GM21423 (cell line): Measurements from ENCODE around the gene MS4A18.
A peak's percentile ranks its signal among the peaks of the same experiment; 100 is the strongest.

Source experiments
- ATAC-seq: cut with Tn5 transposase; IDR thresholded peaks from one replicate; pipeline ENCODE4 v1.9.1; 2021; ENCODE audit warnings: mild to moderate bottlenecking, moderate library complexity; ENCODE audit not compliant: unreplicated experiment

Gene MS4A18

DNA sequence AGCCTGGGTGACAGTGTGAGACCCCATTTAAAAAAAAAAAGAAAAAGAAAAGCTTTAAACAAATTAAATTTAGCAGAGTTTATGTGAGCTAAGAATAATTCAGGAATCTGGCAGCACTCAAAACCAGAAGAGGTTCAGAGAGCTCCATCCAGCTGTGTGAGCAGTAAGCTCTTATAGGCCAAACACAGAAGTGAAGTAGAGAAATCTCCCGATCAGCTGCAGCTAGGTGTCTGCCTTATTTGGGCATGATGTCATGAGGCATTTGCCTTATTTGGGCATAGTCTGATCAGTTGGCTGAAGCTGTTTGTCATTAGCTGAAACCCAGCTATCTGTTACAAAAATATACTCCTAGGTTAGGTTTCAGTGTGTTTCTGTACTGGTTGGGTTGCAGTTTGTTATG lies 40.4 kb downstream of the MS4A18 start:
- ATAC-seq: peak; percentile 35

GRCh38 chr11:60765355-60765754 lies 40.8 kb downstream of the MS4A18 start:
- no peak for ATAC-seq

GRCh38 chr11:60766547-60766946 lies 42.0 kb downstream of the MS4A18 start:
- no peak for ATAC-seq

- no peak for ATAC-seq
Measured at GRCh38 chr11:60767388-60767811, 42.9 kb downstream of the MS4A18 start.

DNA sequence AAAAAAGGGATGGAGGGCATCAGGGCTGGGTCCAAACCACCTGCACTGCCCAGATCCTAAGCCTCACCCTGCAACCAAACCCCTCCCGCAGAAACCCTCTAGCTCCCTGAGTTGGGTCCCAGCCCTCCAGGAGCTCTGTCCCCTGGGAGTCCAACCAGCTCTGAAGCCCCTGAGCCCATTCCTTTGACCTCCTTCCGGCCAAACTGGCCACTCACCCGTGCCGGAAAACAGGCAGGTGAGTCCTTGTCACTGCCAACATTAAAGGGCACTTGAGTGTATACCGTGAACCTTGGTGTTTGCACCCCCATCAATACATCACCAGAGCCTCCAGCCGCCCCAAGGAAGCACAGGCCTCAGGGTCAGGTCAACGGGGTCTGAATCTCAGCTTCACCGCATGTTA lies 43.7 kb downstream of the MS4A18 start:
- no peak for ATAC-seq

DNA sequence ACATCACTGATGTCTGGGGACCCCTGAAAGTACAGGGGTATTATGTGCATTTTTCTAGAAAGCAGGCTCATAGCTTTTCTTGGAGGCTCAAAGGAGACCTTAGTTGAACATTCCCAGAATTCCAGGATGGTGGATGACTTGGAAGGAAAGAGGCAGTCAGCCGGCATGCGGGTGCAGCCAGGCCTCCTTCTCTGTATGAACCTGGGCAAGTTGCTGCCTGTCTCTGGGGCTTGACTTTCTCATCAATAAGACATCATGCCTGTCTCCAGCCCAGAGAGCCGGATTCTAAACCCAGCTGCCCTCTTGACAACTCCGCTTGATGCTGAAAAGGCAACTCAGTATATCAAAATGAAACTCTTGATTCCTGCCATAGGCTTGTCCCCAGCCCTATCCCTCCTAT lies 44.8 kb downstream of the MS4A18 start:
- ATAC-seq: no peak

DNA sequence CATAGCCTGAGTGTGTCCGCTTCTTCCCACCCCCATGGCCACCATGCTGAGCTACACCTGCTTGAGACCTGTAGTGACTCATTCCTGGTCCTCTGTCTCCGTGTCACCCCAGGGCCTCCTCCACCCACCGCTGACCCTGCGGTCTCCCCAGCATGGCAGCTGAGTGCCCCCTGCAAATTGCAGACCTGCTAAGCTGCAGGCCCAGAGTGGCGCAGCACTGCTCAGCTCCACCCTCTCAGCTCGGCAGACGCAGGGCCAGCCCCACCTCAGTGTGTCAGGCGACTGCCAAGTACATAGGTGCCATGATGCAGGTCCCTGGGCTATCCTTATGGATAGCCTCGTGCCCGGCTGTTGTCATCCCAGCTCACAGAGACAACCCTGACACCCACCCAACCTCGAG lies 45.3 kb downstream of the MS4A18 start:
- ATAC-seq: no peak

DNA sequence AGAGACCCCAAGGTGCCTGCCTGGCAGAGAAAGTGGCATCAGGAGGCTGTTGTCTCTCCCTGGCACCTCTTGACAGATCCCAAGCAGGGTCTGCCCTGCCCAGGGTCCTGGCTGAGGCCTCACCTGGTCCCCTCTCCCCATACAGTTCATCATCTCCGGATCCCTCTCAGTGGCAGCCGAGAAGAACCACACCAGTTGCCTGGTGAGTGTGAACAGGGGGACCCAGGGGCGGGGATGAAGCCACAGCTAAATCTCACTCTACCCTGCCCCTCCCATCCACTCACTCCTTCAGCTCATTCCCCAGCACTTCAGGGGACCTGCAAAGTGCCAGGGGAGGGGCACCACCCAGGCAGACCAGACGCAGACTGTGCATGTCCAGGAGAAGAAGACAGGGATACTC lies 46.6 kb downstream of the MS4A18 start:
- no peak for ATAC-seq

DNA sequence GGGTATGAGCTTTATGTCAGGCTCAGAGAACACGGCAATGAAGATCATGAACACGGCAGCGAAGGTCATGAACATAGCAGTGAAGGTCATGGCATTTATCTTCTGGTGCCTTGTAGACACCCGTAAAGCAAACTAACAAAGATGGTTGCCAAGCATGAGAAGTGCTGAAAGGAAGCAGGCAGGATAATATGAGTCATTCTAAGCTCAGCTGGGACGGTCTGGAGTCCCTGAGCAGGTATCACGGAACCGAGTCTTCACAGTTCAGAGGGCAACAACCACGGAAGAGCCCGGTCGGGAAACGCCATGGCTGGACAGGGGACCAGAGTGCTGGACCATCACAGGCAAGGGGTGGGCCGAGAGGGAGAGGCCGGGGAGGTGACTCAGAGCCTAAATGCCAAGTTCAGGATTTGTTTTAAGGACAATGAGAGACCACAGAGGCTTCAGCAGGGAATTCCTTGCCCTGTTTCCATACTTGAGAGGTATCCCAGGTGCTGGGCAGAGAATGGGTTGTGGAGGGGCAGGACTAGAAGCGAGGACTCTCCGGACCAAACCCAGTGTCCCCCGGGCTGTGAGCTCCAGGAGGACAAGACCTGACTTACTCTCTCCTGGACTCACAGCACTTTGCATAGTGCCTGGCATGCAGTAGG lies 47.5 kb downstream of the MS4A18 start:
- ATAC-seq: no peak

GRCh38 chr11:60772666-60773065 lies 48.1 kb downstream of the MS4A18 start:
- ATAC-seq: no peak

DNA sequence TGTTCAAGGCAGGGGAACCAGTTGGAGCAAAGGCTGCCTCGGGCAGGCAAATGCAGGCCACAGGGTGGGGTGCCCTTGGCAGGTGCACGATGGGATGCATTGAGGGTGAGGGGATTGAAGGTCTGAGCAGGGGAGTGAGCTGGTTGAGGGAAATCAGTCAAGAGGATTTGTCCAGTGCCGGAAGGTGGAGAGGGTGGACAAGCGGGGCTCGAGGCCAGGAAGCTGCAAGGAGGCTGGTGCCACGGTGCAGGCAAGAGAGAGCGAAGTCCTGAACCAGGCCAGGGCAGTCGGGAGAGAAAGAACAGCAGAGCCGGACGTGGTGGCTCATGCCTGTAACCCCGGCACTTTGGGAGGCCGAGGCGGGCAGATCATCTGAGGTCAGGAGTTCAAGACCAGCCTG lies 50.2 kb downstream of the MS4A18 start:
- ATAC-seq: no peak

DNA sequence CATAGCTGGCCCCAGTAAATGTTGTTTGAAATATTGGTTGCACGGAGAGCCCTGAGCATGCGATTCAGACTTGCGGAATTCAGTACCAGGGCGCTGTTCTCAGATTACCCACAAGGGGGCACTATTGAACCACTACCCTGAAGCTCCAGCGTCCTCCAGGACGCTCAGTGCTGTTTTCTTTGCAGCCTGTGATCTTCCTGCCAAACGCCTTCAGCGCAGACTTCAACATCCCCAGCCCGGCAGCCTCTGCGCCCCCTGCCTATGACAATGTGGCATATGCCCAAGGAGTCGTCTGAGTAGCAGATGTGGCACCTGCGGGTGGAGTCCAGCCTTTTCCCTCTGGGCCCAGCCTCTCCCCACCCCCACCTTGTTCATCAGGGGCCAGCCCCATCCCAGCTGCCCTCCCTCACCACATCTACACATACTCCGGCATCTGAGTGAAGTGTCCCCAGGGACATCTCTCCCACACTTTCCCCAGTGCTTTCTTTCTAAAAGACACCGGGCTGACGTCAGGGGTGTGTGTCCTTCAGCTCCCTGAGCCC lies 51.0 kb downstream of the MS4A18 start:
- peak; percentile 77 for ATAC-seq

GRCh38 chr11:60776167-60776566 lies 51.6 kb downstream of the MS4A18 start:
- no peak for ATAC-seq

- ATAC-seq: no peak
Measured at GRCh38 chr11:60777106-60777505, 52.6 kb downstream of the MS4A18 start.

GRCh38 chr11:60777572-60777971 lies 53.1 kb downstream of the MS4A18 start:
- ATAC-seq: no peak

DNA sequence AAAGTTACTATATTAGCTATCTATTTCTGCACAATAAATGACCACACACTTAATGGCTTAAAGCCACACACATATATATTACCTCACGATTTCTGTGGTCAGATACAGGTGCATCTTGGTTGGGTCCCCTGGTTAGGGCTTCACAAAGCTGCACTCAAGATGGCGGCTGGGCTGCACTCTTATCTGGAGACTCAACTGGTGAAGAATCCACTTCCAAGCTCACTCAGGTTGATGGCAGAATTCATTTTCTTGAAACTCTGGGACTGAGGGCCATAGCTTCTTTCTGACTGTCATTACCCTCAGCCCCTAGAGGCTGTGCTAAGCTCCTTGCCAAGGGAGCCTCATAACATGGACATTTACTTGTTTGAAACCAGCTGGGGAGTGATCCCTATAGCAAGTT lies 55.5 kb downstream of the MS4A18 start:
- ATAC-seq: no peak

DNA sequence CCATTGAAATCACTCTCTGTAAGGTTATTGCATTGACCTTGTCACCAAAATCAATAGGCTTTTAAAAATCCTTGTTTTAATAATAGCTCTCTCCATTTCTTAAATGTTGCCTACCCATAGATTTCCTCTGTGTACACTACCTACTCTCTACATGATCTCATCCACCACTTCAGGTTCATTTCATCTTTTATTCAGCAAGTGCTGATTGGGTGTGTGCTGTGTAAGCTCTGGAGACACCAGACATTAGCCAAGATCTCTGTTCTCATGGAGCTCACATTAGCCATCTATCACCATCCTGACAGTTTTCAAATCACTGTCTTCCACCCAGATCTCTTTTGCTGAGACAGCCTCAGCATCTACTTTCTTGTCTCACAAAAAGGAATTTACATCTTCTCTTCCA lies 56.3 kb downstream of the MS4A18 start:
- no peak for ATAC-seq

- ATAC-seq: no peak
Measured at GRCh38 chr11:60781286-60781980, 56.9 kb downstream of the MS4A18 start.

- ATAC-seq: no peak
Measured at GRCh38 chr11:60781981-60782316, 57.4 kb downstream of the MS4A18 start.

DNA sequence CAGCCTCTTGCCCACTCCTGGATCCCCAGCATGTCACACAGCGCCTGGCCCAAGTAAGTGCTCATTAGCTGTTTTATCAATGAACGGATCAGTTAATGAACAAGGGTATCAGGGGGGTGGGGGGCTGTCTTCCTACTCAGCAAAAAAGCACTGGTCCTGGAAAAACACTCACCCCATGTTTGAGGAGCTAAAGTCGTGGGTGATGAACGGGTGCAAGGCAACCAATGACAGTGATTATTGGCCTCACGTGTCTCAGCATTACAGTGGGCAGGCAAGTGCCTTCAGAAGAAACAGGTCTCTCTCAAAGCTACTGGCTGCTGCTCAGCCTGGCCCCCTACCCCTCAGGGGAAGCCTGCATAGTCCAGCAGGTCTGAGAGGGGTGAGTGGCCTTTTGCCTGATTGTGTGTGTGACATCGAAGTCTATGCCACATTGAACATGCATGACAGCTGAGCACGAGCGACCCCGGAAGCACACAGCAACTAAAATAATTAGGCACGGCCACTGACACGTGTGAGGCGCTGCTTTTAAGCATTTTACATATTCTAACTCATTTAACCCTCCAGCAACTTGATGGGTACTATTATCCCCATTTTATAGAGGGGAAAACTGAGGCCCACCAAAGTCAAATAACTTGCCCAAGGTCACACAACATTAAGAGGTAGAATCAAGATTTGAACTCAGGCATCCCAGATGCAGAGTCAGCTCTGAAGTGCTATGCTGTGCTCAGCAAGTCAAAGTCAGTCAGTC lies 58.0 kb downstream of the MS4A18 start:
- ATAC-seq: no peak

DNA sequence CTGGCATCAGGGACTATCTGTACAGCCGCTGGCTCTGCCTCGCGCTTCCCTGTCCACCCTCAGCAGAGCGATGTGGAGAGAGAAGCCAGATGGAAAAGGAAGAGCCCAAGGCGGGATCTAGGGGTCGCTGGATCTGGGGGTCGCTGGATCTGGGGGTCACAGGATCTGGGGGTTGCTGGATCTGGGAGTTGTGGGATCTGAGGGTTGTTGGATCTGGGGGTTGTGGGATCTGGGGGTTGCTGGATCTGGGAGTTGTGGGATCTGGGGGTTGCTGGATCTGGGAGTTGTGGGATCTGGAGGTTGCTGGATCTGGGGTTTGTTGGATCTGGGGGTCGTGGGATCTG lies 58.6 kb downstream of the MS4A18 start:
- no peak for ATAC-seq

DNA sequence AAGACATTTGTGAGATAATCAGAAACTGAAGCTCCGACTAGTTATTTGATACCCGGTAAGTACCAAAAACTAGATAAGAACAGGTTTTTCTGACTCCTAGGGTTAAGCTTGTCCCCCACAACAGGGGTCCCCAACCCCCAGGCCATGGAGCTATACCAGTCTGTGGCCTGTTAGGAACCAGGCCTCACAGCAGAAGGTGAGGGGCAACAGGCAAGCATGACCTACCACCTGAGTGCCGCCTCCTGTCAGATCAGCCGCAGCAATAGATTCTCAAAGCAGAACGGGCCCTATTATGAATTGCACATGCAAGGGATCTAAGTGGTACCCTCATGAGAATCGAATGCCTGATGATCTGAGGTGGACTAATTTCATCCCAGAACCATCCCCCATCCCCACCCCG lies 59.4 kb downstream of the MS4A18 start:
- ATAC-seq: no peak
